SH-SY5Y (cell line): ENCODE data around the gene PPM1H.

Source experiments
- GATA2 ChIP-seq: IDR thresholded peaks from 2 replicates; pipeline ENCODE4 v1.6.1; 2011; ENCODE audit warnings: mild to moderate bottlenecking, low read depth, low read length
- GATA3 ChIP-seq: IDR thresholded peaks from 2 replicates; pipeline ENCODE4 v1.6.1; 2011; ENCODE audit warnings: low read depth, mild to moderate bottlenecking, low read length, moderate library complexity

DNA sequence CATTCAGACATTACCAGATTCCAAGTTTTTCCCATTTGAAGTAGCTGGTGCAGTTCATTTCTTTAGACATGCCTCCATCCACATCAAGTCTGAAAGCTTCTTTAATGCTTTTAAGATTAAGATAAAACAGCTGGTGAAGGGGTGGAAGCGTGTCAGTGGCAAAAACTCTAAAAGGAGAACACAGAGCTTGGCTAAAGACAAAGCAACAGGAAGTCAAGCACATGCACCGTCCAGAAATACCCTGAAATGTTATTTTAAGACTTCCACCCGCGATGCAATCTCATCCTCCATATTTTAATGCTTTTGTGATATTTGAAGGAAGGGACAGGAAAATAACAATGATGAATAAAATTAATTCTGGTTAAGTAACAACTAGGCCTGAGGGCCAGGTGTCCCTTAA, 31.8 kb downstream of the PPM1H start:
- TF ChIP-seq GATA3: no peak
- TF ChIP-seq GATA2: no peak
